Hepatocyte (in vitro differentiated cells): ENCODE measurements around the gene NUB1. TPM values are rescaled to one million over a fixed set of nuclear protein-coding genes. Genes with fewer than 3 reads are reported as not detected.

ENCODE experiments used
- DNase-seq: peaks from one replicate; pipeline ENCODE4 v3.0.0-alpha.2; 2016; ENCODE audit warnings: low spot score
- H2AFZ ChIP-seq: fragments of 200-600 bp; sonication (generic); 2 replicates; pipeline ENCODE4 v1.6.0; 2016; ENCODE audit warnings: antibody characterized with exemption, mild to moderate bottlenecking
- H3K27ac ChIP-seq: fragments of 200-600 bp; sonication (generic); 2 replicates; pipeline ENCODE4 v1.5.1; 2016; ENCODE audit warnings: mild to moderate bottlenecking
- H3K27me3 ChIP-seq: fragments of 200-600 bp; sonication (generic); 2 replicates; pipeline ENCODE4 v1.6.1; 2016
- H3K36me3 ChIP-seq: fragments of 200-600 bp; sonication (generic); replicated peaks from 2 replicates; pipeline ENCODE4 v1.5.1; 2016; ENCODE audit warnings: low read depth; ENCODE audit not compliant: insufficient read depth
- H3K4me1 ChIP-seq: fragments of 200-600 bp; sonication (generic); 2 replicates; pipeline ENCODE4 v1.5.1; 2016; ENCODE audit warnings: mild to moderate bottlenecking, moderate library complexity; ENCODE audit not compliant: insufficient read depth
- H3K4me2 ChIP-seq: fragments of 200-600 bp; sonication (generic); 2 replicates; pipeline ENCODE4 v1.6.0; 2016
- H3K4me3 ChIP-seq: fragments of 200-600 bp; sonication (generic); 2 replicates; pipeline ENCODE4 v1.5.1; 2016; ENCODE audit warnings: mild to moderate bottlenecking
- H3K79me2 ChIP-seq: fragments of 200-600 bp; sonication (generic); 2 replicates; pipeline ENCODE4 v1.6.0; 2017; ENCODE audit warnings: mild to moderate bottlenecking
- H3K9me2 ChIP-seq: fragments of 200-600 bp; sonication (generic); replicated peaks from 2 replicates; pipeline ENCODE4 v1.6.0; 2017; ENCODE audit warnings: mild to moderate bottlenecking; ENCODE audit not compliant: insufficient read depth
- H3K9me3 ChIP-seq: fragments of 200-600 bp; sonication (generic); 2 replicates; pipeline ENCODE4 v1.5.1; 2016; ENCODE audit warnings: low read depth, mild to moderate bottlenecking
- H4K20me1 ChIP-seq: fragments of 200-600 bp; sonication (generic); 2 replicates; pipeline ENCODE4 v1.6.0; 2016; ENCODE audit warnings: mild to moderate bottlenecking; ENCODE audit not compliant: insufficient read depth, poor library complexity, severe bottlenecking
- EZH2 ChIP-seq: fragments of 200-600 bp; sonication (generic); IDR thresholded peaks from 2 replicates; pipeline ENCODE4 v1.6.1; 2016; ENCODE audit warnings: antibody characterized with exemption, mild to moderate bottlenecking, borderline replicate concordance
- EZH2phosphoT487 ChIP-seq: fragments of 200-600 bp; sonication (generic); IDR thresholded peaks from one replicate; pipeline ENCODE4 v1.6.1; 2018; ENCODE audit warnings: antibody characterized with exemption, mild to moderate bottlenecking, low read depth, moderate library complexity; ENCODE audit not compliant: unreplicated experiment, severe bottlenecking
- WGBS: methylation state at CpG from one replicate; pipeline ENCODE4 v1.1.6; 2016; ENCODE audit warnings: low lambda C conversion rate; ENCODE audit errors: missing lambda C conversion rate; 5-methylcytosine and 5-hydroxymethylcytosine counted together
- polyA plus RNA-seq: library from polyadenylated mRNA; unstranded; fragments of >200 nt; fragmentation: Nextera tagmentation; extraction: Ambion mirVana; gene quantifications from 2 replicates; pipeline ENCODE4 v1.2.1, GENCODE V29; 2016
- total RNA-seq: library from RNA; depleted of rRNA; stranded (reverse); fragments of >200 nt; gene quantifications from 2 replicates; pipeline ENCODE4 v1.2.3, GENCODE V29; 2014
- TF ChIP-seq, protein P1 (sequence below): fragments of 200-600 bp; sonication (generic); IDR thresholded peaks from 2 replicates; pipeline ENCODE4 v1.5.1; 2016; ENCODE audit warnings: antibody characterized with exemption, mild to moderate bottlenecking; ENCODE audit not compliant: poor library complexity

Gene NUB1
- total and polyA plus RNA-seq, 2 experiments from 2014 or later: 28.4 to 38.6 TPM

DNA sequence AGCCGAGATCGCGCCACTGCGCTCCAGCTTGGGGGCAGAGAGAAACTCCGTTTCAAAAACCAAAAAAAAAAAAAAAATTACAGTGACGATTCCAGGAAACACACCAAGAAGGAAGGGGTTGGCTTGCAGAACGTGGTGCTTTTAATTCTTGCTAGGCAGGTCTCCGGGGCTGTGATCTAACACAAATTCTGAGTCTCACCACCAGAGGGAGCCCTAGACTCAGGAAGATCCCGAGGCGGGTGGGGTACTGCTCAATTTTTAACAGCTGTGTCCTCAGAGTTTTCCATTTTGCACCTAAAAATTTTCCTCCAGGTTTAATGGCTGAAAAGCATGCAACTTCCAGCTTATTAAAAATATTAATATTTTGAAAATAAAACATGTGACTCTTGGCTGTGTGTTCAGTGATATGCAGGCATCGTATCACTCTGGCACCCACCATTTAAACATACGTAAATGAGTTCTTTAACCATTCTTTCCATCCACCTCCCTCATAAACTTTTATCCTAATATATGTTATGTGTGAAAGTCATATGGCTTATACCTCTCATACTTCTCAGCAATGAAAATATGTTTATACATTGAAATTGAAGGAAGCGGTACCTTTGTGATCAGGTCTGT lies 26.5 kb upstream of the NUB1 start:
- no peaks in the 10 kb centered on the region for H3K9me2 ChIP-seq
- no peaks in the 10 kb centered on the region for H3K36me3 ChIP-seq
- WGBS: 36% methylated on average over 13 of the region's 13 CpGs
- H3K27me3 ChIP-seq: no peaks in the 10 kb centered on the region
- no peak for TF ChIP-seq EZH2phosphoT487
- TF ChIP-seq, protein P1, sequence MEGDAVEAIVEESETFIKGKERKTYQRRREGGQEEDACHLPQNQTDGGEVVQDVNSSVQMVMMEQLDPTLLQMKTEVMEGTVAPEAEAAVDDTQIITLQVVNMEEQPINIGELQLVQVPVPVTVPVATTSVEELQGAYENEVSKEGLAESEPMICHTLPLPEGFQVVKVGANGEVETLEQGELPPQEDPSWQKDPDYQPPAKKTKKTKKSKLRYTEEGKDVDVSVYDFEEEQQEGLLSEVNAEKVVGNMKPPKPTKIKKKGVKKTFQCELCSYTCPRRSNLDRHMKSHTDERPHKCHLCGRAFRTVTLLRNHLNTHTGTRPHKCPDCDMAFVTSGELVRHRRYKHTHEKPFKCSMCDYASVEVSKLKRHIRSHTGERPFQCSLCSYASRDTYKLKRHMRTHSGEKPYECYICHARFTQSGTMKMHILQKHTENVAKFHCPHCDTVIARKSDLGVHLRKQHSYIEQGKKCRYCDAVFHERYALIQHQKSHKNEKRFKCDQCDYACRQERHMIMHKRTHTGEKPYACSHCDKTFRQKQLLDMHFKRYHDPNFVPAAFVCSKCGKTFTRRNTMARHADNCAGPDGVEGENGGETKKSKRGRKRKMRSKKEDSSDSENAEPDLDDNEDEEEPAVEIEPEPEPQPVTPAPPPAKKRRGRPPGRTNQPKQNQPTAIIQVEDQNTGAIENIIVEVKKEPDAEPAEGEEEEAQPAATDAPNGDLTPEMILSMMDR: peak; percentile 94
- no peak overlapping the region for H3K27ac ChIP-seq
- no peak overlapping the region for H2AFZ ChIP-seq
- no peak overlapping the region for H3K4me3 ChIP-seq
- H3K79me2 ChIP-seq: no peaks in the 10 kb centered on the region
- H3K4me1 ChIP-seq: no peaks in the 10 kb centered on the region
- H3K9me3 ChIP-seq: no peaks in the 10 kb centered on the region
- no peak overlapping the region for H3K4me2 ChIP-seq
- DNase-seq: peak; percentile 85
- H4K20me1 ChIP-seq: no peaks in the 10 kb centered on the region

DNA sequence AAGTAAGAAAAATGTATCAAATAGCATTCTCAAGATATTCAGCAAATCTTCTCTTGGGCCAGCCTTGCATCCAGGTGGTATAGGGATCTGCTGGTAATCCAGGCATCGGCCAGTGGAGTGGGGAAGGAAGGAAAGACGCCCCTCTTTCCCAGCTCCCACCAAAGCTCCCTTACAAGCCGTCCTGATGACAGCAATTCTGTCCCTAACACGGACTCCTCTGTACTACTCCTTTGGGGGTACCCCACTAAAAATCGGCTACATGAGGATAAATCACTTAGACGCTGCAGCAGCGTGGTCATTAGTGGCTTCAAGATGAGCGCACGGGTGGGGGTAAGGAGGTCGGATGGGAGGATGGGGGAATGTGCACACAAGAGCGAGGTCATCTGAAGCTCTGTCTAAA lies 24.7 kb upstream of the NUB1 start:
- no peak overlapping the region for H3K27ac ChIP-seq
- TF ChIP-seq, protein P1: no peak
- TF ChIP-seq EZH2phosphoT487 (no peak), EZH2 (no peak)
- H3K9me2 ChIP-seq: no peaks in the 10 kb centered on the region
- no peaks in the 10 kb centered on the region for H4K20me1 ChIP-seq
- H3K4me1 ChIP-seq: no peaks in the 10 kb centered on the region
- no peaks in the 10 kb centered on the region for H3K27me3 ChIP-seq
- no peaks in the 10 kb centered on the region for H3K79me2 ChIP-seq
- H3K36me3 ChIP-seq: no peaks in the 10 kb centered on the region
- H3K4me2 ChIP-seq: no peak overlapping the region
- DNase-seq: no peak
- H3K4me3 ChIP-seq: no peak overlapping the region
- WGBS: 85% methylated on average over 11 of the region's 11 CpGs
- no peak overlapping the region for H2AFZ ChIP-seq
- no peaks in the 10 kb centered on the region for H3K9me3 ChIP-seq

DNA sequence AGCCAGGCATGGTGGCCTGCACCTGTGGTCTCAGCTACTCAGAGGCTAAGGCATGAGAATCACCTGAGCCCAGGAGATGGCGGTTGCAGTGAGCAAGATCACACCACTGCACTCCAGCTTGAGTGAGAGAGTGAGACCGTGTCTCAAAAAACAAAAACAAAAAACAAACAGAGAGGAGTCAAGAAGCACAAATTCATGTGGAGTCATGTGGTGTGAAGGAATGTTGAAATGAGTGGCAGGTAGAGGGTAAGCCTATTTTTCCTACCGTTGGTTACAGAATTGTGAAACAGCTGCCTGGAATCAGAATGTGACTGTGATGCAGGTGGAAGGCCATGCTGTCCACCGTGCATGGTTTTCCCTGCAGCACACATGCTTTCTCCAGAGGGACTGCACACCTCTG lies 23.7 kb upstream of the NUB1 start:
- WGBS: 82% methylated on average over 4 of the region's 4 CpGs
- no peaks in the 10 kb centered on the region for H3K9me2 ChIP-seq
- H2AFZ ChIP-seq: no peak overlapping the region
- H3K36me3 ChIP-seq: no peaks in the 10 kb centered on the region
- H3K4me1 ChIP-seq: no peaks in the 10 kb centered on the region
- H4K20me1 ChIP-seq: no peaks in the 10 kb centered on the region
- H3K4me3 ChIP-seq: no peak overlapping the region
- no peak for DNase-seq
- no peaks in the 10 kb centered on the region for H3K27me3 ChIP-seq
- no peak overlapping the region for H3K27ac ChIP-seq
- TF ChIP-seq EZH2phosphoT487 (no peak), EZH2 (no peak)
- TF ChIP-seq, protein P1: no peak
- H3K9me3 ChIP-seq: no peaks in the 10 kb centered on the region
- H3K79me2 ChIP-seq: no peaks in the 10 kb centered on the region
- H3K4me2 ChIP-seq: no peak overlapping the region

- Histone ChIP-seq H3K27ac (no peak overlapping the region), H3K79me2 (no peaks in the 10 kb centered on the region), H3K4me2 (no peak overlapping the region), H4K20me1 (no peaks in the 10 kb centered on the region), H3K36me3 (no peaks in the 10 kb centered on the region), H3K4me3 (no peak overlapping the region), H3K9me3 (no peaks in the 10 kb centered on the region), H3K27me3 (no peaks in the 10 kb centered on the region), H3K4me1 (no peaks in the 10 kb centered on the region), H2AFZ (no peak overlapping the region), H3K9me2 (no peaks in the 10 kb centered on the region)
- no peak for DNase-seq
- 79% methylated on average over 2 of the region's 2 CpGs for WGBS
- no peak for TF ChIP-seq EZH2
- TF ChIP-seq, protein P1: no peak
- TF ChIP-seq EZH2phosphoT487: no peak
Observed at GRCh38 chr7:151319189-151319588, 22.4 kb upstream of the NUB1 start.
